Measurements from ENCODE around the gene CLDN9. TPM values are rescaled to one million over a fixed set of nuclear protein-coding genes. Genes with fewer than 3 reads are reported as not detected.

CLDN9 gene
- total and polyA plus RNA-seq, 9 of the 15 experiments (the other 6 are each of a cell fraction or from before 2014, with no cell fraction given) = 0.12 to 0.44 (median 0.22) TPM; not detected in 4

DNA sequence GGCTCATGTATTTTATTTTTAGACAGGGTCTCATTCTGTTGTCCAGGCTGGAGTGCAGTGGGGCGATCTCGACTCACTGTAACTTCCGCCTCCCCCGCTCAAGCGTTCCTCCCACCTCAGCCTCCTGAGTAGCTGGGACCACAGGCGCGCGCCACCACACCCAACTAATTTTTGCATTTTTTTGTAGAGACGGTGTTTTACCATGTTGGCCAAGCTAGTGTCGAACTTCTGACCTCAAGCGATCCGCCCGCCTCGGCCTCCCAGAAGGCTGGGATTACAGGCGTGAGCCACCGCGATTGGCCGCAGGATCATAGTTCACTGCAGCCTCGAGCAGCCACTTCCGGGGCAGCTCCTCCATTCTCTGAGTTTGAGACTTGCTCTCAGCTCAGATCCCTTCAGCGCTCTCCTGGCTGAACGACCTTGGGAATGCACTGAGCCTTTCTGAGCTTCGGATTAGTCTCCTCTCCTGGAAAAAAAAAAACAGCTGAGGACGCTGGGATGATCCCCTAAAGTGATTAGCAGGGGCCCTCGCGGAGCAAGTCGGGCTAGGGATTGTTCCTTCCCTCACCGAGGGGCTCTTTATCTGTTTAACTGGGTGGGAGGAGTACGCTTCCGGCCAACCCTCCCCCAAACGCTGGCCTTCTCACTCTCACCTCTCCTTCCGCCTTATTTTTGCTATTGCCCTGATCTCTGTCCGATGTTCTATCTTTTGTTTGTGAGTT is 31.4 kb upstream of the CLDN9 start (continued):
- TF ChIP-seq SRSF3 (IDR thresholded peaks at IDR 0.05; ENCODE audit: insufficient read depth, low read length) (no peak), TAF1 (IDR thresholded peaks at IDR 0.05; ENCODE audit: control insufficient read depth, extremely low read depth, insufficient read depth, low read length, severe bottlenecking) (peak; percentile 67), L3MBTL2 (IDR thresholded peaks at IDR 0.05) (peak; percentile 51; the same call in 1 of the 2 replicates), ZC3H11A (IDR thresholded peaks at IDR 0.05; ENCODE audit: low read depth, low read length) (no peak), ZNF140 (CRISPR knock-in tag; IDR thresholded peaks at IDR 0.05) (no peak), ZNF766 (CRISPR knock-in tag; conservative IDR thresholded peaks at IDR 0.05) (peak; percentile 55; the same call in 1 of the 2 replicates), JUND (IDR thresholded peaks at IDR 0.05; ENCODE audit: borderline replicate concordance, low read depth, low read length) (no peak), JUND (tag; IDR thresholded peaks at IDR 0.05; ENCODE audit: borderline replicate concordance, low read depth, low read length) (peak; percentile 54; the same call in 1 of the 3 replicates), ELF1 (tag; IDR thresholded peaks at IDR 0.05) (peak; percentile 71), TFAP4 (CRISPR knock-in tag; IDR thresholded peaks at IDR 0.05; ENCODE audit: borderline replicate concordance) (peak; percentile 62)
